ENCODE results near the gene PXMP4.

The PXMP4 gene

GRCh38 chr20:33709398-33709797 is 10.7 kb downstream of the PXMP4 start:
- no peak for TF ChIP-seq CTCF (IDR thresholded peaks at IDR 0.05)
- Histone ChIP-seq H3K9me3 (no peaks in the 10 kb centered on the region), H3K36me3 (peaks cover 56% of the 10 kb centered on the region)

GRCh38 chr20:33707668-33708067 is 12.4 kb downstream of the PXMP4 start:
- TF ChIP-seq CTCF (IDR thresholded peaks at IDR 0.05): no peak
- peaks cover 48% of the 10 kb centered on the region for H3K36me3 ChIP-seq

More at GRCh38 chr20:33709398-33709797, 10.7 kb downstream of the PXMP4 start:
- Histone ChIP-seq H3K4me3 (ENCODE audit: low read depth in 1 of 2, low read length in 1 of 2) (no peak overlapping the region), H3K27me3 (no peaks in the 10 kb centered on the region), H3K4me1 (ENCODE audit: control insufficient read depth in 1 of 2, insufficient read depth in 1 of 2, low read depth in 1 of 2, low read length in 1 of 2) (no peaks in the 10 kb centered on the region), H3K27ac (no peak overlapping the region)

GRCh38 chr20:33704197-33704924 is 15.7 kb downstream of the PXMP4 start:
- H3K27ac ChIP-seq: no peak overlapping the region
- H3K9me3 ChIP-seq: no peaks in the 10 kb centered on the region
- no peak overlapping the region for H3K4me3 ChIP-seq (ENCODE audit: low read depth in 1 of 2, low read length in 1 of 2)
- TF ChIP-seq CTCF (IDR thresholded peaks at IDR 0.05): no peak
- no peaks in the 10 kb centered on the region for H3K4me1 ChIP-seq (ENCODE audit: control insufficient read depth in 1 of 2, insufficient read depth in 1 of 2, low read depth in 1 of 2, low read length in 1 of 2)
- H3K36me3 ChIP-seq: peaks cover 30% of the 10 kb centered on the region
- no peaks in the 10 kb centered on the region for H3K27me3 ChIP-seq

More at GRCh38 chr20:33707668-33708067, 12.4 kb downstream of the PXMP4 start:
- H3K4me3 ChIP-seq (ENCODE audit: low read depth in 1 of 2, low read length in 1 of 2): no peak overlapping the region
- H3K9me3 ChIP-seq: no peaks in the 10 kb centered on the region
- no peaks in the 10 kb centered on the region for H3K4me1 ChIP-seq (ENCODE audit: control insufficient read depth in 1 of 2, insufficient read depth in 1 of 2, low read depth in 1 of 2, low read length in 1 of 2)
- H3K27me3 ChIP-seq: no peaks in the 10 kb centered on the region
- H3K27ac ChIP-seq: no peak overlapping the region

- no peak for TF ChIP-seq CTCF (IDR thresholded peaks at IDR 0.05)
- Histone ChIP-seq H3K36me3 (peaks cover 30% of the 10 kb centered on the region), H3K27me3 (no peaks in the 10 kb centered on the region), H3K27ac (no peak overlapping the region), H3K4me3 (ENCODE audit: low read depth in 1 of 2, low read length in 1 of 2) (no peak overlapping the region), H3K9me3 (no peaks in the 10 kb centered on the region), H3K4me1 (ENCODE audit: control insufficient read depth in 1 of 2, insufficient read depth in 1 of 2, low read depth in 1 of 2, low read length in 1 of 2) (no peaks in the 10 kb centered on the region)
These were observed 16.5 kb downstream of the PXMP4 start for GRCh38 chr20:33703498-33704137.

- no peaks in the 10 kb centered on the region for H3K9me3 ChIP-seq
- peaks cover 30% of the 10 kb centered on the region for H3K36me3 ChIP-seq
- H3K4me3 ChIP-seq (ENCODE audit: low read depth in 1 of 2, low read length in 1 of 2): no peak overlapping the region
- no peak for TF ChIP-seq CTCF (IDR thresholded peaks at IDR 0.05)
- H3K27ac ChIP-seq: no peak overlapping the region
- no peaks in the 10 kb centered on the region for H3K4me1 ChIP-seq (ENCODE audit: control insufficient read depth in 1 of 2, insufficient read depth in 1 of 2, low read depth in 1 of 2, low read length in 1 of 2)
- no peaks in the 10 kb centered on the region for H3K27me3 ChIP-seq
These were observed 17.2 kb downstream of the PXMP4 start for GRCh38 chr20:33702861-33703260.

Measured in neutrophil (primary cell).